HG02798 (cell line): ENCODE data around the gene NXF2B.
A peak's percentile ranks its signal among the peaks of the same experiment; 100 is the strongest.
"Not testable (repeated sequence)": the region's sequence is repeated elsewhere in the genome, so short reads cannot be mapped to it uniquely, and the experiment has no call there.

Source experiments
- ATAC-seq: cut with Tn5 transposase; IDR thresholded peaks from one replicate; pipeline ENCODE4 v1.9.1; 2021; ENCODE audit warnings: mild to moderate bottlenecking; ENCODE audit not compliant: unreplicated experiment, poor library complexity

The NXF2B gene

GRCh38 chrX:102439908-102440307, at the start of gene NXF2B:
TSS of gene NXF2B (minus strand) at chrX:102440008. CDS start at chrX:102380036, 59,972 bp downstream.
- ATAC-seq = not testable (repeated sequence)

GRCh38 chrX:102478765-102479164, 39.0 kb upstream of the NXF2B start:
- not testable (repeated sequence) for ATAC-seq

- not testable (repeated sequence) for ATAC-seq
Measured at GRCh38 chrX:102471762-102472220, 32.0 kb upstream of the NXF2B start, which contains the start of gene TCP11X2. TSS of gene TCP11X2 (minus strand) at chrX:102471812.

- ATAC-seq = not testable (repeated sequence)
Measured at GRCh38 chrX:102470215-102470614, 30.4 kb upstream of the NXF2B start.

GRCh38 chrX:102458615-102459014, 18.8 kb upstream of the NXF2B start:
- ATAC-seq = not testable (repeated sequence)

GRCh38 chrX:102414493-102414892, 25.3 kb downstream of the NXF2B start:
- ATAC-seq = not testable (repeated sequence)

GRCh38 chrX:102345916-102346315, 93.9 kb downstream of the NXF2B start:
- peak; percentile 51 for ATAC-seq

- no peak for ATAC-seq
Measured at GRCh38 chrX:102341867-102342266, 97.9 kb downstream of the NXF2B start.

- ATAC-seq = no peak
Measured at GRCh38 chrX:102339312-102340298, 100.2 kb downstream of the NXF2B start.

- no peak for ATAC-seq
Measured at GRCh38 chrX:102338162-102338561, 101.6 kb downstream of the NXF2B start.
